ENCODE measurements around the gene HLA-DOA.

HLA-DOA gene

DNA sequence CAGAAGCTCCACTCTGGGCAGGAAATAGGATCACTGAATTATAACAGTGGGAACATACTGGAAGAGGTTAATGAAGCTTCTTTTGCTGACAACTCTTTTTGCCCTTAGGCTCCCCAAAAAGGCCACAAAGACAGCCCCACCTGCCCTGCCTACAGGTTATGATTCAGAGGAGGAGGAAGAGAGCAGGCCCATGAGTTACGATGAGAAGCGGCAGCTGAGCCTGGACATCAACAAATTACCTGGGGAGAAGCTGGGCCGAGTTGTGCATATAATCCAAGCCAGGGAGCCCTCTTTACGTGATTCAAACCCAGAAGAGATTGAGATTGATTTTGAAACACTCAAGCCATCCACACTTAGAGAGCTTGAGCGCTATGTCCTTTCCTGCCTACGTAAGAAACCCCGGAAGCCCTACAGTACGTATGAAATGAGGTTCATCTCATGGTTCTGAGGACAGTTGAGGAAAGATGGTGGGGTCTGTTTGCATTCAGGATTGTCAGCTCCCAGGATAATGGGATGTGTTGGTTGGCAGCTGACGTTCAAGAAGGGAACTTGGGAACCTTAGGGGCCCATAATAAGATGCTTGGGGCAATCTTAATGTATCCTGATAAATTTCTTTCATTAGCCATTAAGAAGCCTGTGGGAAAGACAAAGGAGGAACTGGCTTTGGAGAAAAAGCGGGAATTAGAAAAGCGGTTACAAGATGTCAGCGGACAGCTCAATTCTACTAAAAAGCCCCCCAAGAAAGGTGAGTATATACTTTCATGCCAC is 29.5 kb downstream of the HLA-DOA start:
- DNase-seq (ENCODE audit: low read depth in 2 of 2, low spot score in 1 of 2), result no peak

DNA sequence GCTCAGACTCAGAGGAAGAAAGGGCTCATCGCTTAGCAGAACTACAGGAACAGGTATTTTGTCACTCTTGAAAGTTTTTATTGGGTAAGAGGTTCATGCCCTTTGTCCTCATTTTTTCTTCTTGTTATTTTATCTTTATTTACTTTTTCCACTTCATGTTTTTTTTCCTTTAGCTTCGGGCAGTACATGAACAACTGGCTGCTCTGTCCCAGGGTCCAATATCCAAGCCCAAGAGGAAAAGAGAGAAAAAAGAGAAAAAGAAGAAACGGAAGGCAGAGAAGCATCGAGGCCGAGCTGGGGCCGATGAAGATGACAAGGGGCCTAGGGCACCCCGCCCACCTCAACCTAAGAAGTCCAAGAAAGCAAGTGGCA is 31.5 kb downstream of the HLA-DOA start:
- DNase-seq (ENCODE audit: low read depth in 2 of 2, low spot score in 1 of 2), result no peak

DNA sequence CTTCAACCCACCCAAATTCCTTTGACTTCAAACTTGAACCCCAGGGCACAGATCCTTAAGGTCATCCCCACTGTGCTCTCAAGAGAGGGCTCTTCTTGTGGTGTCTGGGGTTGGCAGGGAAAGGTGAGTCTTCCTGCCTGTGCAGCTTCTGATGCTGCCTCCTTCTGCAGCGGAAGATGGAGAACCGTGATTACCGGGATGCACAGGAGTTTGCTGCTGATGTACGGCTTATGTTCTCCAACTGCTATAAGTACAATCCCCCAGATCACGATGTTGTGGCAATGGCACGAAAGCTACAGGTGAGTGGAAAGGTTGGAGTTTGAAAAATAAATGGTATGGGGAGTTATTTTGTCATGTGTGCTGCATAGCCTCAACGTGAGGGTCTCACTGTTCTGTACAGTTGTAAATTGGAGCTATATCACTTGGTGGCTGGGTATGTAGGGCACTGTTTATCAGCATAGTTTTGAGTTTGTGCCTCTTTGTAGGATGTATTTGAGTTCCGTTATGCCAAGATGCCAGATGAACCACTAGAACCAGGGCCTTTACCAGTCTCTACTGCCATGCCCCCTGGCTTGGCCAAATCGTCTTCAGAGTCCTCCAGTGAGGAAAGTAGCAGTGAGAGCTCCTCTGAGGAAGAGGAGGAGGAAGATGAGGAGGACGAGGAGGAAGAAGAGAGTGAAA is 32.0 kb downstream of the HLA-DOA start:
- no peak for DNase-seq (ENCODE audit: low read depth in 2 of 2, low spot score in 1 of 2)

DNA sequence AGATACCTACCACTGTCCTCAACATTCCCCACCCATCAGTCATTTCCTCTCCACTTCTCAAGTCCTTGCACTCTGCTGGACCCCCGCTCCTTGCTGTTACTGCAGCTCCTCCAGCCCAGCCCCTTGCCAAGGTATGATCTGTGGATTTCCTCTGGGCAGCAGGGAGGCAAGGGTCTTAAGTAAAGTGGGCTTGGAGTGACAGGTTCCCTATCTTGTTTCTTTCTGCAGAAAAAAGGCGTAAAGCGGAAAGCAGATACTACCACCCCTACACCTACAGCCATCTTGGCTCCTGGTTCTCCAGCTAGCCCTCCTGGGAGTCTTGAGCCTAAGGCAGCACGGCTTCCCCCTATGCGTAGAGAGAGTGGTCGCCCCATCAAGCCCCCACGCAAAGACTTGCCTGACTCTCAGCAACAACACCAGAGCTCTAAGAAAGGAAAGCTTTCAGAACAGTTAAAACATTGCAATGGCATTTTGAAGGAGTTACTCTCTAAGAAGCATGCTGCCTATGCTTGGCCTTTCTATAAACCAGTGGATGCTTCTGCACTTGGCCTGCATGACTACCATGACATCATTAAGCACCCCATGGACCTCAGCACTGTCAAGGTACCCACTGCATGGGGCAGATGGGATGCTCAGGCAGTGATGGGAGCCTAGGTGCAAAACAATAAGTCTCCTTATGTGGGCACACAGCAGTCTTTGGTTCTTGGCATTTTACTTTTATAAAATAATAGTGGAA is 32.9 kb downstream of the HLA-DOA start:
- no peak for DNase-seq (ENCODE audit: low read depth in 2 of 2, low spot score in 1 of 2)

DNA sequence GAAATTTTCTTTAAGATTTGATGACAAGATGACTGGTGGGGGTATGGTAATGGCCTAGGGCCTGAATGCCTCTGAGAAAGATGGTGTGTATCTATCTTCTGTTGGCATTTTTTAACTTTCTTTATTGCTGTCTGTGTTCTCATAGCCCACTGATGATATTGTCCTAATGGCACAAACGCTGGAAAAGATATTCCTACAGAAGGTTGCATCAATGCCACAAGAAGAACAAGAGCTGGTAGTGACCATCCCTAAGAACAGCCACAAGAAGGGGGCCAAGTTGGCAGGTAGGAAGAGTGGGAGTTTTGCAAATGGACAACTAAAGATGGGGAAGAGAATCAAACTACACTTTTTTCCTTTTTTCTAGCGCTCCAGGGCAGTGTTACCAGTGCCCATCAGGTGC is 33.5 kb downstream of the HLA-DOA start:
- no peak for DNase-seq (ENCODE audit: low read depth in 2 of 2, low spot score in 1 of 2)

DNA sequence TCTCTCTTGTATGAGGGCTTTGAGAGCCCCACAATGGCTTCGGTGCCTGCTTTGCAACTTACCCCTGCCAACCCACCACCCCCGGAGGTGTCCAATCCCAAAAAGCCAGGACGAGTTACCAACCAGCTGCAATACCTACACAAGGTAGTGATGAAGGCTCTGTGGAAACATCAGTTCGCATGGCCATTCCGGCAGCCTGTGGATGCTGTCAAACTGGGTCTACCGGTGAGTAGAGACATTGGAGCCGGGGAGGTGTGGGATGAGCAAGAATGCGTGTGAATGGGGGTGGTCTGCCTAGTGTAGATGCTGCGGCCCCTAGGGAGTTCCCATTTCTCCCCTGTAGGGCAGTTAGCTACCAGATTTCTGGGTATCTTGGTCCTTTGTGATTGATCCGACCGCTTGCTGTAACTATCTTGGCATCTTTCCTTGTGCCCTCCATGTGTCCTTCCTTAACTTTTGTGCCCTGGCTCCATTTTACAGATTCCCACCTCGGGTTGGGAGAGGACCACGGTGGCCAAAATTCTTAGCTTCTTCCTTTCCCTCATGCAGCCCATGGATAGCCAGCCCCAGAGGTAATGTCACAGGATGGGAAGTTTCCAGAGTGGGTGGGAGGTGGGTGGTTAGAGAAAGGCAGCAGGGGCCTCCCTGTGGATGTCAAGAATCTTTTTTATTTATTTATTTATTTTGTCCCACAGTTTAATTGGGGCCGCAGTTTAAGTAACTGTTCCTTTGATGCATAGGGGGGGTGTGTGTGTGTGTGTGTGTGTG is 34.7 kb downstream of the HLA-DOA start:
- no peak for DNase-seq (ENCODE audit: low read depth in 2 of 2, low spot score in 1 of 2)

DNA sequence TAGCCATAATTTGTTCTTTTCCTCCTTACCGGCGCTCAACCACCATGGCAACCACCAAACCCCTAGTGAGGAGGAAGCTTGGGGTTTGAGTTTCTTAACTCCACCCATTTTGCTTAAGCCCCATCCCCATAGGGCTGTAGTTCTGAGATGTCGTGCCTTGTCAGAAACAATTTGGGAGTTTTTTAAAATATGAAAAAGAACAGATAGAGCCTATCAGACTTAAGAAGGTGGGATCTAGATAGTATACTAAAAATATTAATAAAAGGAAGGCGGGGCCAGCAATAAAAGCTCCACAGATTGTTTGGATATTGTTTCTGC is 35.4 kb downstream of the HLA-DOA start:
- no peak for DNase-seq (ENCODE audit: low read depth in 2 of 2, low spot score in 1 of 2)

DNA sequence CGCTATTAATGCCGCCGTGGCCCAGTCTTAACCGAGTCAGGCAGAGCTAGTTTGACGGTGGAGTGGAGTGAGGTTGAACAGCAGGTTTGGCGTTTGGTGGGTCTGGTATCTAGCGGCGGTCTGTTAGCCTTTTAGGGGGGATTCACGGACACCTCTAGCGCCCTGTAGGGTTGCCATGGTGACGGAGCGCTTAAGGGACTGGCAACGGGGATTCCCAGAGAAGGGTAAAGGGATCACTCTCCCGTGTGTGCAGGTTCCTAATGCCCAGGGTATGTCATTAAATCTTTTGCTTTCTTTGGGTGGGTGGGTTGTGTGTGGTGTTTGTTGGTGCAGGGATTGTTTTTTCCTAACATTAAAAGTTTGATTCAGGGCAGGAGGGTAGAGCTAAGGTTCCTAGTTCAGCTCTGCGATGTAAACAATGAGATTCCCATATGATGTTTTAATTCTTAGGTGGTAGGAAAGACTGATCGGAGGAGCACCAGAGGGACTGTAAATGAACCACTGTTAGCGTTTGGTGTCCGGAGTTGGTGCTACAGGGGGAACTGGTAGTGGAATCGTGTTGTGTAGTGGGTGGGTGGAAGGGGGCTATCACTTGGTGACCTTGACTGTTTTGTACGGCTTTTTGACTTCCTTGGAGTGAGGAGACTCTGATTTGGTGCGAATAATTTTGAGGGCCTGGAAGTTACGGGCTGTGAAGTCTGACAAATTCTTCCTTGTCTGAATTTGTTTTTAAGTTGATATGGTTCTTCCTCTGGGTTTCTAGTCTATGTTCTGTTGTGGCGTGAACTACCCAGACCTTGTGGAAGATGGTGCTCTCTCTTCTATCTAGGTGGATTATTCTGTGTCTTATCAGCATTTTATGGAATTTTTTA is 36.0 kb downstream of the HLA-DOA start:
- DNase-seq (ENCODE audit: low read depth in 2 of 2, low spot score in 1 of 2), result no peak

DNA sequence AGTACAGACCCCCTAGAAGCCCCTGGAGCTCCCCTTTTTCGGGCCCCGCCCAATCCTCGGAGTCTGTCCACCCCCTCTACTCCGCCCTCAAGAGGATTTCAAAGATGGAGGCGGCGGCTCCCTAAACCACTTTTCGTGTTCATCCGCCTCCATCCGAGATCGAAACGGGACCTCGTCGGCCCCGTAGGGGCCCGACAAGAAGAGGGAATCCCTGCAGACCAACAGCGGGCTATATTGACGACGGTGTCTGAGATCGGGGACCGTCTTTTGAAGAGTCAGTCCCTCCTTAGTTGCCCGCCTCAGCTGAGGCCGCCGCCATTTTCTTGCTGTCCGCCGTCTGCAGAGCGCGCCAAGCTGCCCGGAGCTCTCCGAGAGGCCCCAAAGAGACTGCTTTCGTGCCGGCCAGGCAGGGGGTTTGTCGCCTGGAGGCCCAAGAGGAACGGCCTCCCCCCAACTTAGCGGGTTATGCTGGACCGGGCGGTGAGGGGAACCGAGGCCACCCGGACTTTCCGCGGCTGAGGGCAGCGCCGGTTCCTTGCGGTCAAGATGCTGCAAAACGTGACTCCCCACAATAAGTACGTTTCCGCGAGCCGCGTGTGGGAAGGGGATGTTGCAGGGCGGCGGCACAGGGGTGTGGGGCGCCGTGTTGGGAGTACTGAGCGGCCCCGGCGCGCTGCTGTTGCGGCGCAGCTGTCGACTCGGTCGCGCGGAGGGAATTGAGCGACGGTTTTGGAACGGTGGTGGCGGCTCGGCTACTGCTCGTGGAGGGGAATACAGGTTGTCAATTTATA is 36.8 kb downstream of the HLA-DOA start:
- DNase-seq (ENCODE audit: low read depth in 2 of 2, low spot score in 1 of 2), result no peak

DNA sequence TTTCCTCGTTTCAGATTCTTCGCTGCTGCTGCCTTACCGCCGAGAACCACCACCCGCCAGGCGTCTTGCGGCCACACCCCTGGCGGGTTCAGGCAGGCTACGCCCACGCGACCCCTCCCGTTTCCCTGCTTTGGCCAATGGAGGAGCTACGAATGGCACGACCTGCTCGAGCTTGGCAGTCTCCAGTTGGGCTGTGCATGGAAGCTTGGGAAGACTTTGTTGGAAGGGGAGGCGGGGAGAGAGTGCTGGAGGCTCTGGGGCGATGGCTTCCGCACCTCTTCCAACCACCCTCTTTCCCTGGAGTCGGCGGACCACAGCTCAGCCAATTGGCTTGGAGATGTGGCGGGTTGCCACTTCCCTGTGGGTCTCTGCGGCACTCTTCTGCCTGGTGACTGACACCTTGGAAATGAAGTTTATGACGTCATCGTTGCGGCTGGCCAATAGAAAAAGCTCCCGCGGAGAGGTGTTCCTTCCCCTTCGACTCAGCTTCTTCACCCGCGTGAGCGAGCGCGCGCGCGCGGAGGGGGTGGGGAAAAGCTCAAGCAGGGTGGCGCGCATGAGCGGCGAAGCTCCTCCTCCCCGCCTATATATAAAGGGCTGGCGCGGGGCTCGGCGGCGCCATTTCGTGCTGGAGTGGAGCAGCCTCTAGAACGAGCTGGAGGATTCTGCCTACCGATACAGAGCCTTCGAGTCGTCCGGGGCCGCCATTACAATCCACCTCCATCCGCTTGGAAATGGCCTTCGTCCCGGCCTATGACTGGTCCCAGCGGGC is 37.6 kb downstream of the HLA-DOA start:
- peak; percentile 99 to 100 for DNase-seq (ENCODE audit: low read depth in 2 of 2, low spot score in 1 of 2)

DNA sequence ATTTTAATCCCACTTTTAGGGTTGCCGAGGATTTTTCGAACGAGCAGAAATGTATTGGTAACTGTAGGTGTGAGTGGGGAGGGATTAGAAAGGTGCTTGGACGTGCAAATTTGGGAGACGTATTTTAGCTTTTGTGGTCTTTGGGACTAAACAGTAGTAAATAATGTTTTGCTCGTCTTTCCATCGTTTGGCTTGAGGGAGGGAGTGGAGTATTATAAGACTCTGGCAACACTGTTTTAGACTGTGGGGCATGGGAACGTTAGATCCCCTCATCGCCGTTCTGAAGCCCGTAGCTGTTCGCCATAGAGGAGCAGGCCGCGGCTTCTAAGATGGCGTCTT is 38.2 kb downstream of the HLA-DOA start:
- no peak for DNase-seq (ENCODE audit: low read depth in 2 of 2, low spot score in 1 of 2)

DNA sequence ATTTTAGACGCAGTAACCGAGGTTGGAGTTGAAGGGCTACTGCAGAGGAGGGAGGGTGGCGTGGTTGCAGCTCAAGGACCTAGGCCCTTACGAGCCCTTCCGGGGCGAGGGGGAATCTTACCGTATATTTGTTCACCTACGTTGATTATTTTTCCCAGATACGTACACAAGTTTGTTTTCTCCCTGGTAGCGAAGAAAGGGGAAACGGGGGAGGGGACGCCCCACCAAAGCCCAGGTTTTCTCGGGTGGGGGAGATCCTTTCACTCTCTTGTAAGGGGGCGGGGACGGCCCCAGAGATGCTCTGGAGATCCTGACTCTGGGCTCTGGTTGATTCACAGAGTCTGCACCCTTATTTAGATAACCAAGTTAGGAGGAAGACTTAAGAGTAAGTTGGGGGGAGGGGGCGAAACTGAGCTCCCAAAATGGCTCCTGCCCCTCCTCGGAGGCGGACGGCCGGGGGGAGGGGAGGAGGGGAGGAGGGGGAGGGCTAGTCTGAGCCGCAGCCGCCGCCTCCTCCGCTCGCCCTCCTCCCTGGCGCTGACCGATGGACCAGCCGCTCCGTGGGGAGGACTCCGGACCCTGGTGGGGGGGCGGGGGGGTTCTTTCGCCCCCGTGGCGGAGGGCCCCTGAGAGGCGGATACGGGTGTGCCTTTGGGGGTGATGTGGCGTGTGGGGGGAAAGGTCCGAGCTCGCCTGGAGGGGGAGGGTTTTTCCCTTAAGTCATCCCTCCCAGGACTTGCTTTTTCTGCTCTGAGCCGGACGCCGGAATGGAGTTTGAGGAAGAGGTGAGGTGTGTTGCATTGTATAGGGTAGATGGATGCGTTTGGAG is 38.8 kb downstream of the HLA-DOA start:
- peak; percentile 49 to 57 for DNase-seq (ENCODE audit: low read depth in 2 of 2, low spot score in 1 of 2)

DNA sequence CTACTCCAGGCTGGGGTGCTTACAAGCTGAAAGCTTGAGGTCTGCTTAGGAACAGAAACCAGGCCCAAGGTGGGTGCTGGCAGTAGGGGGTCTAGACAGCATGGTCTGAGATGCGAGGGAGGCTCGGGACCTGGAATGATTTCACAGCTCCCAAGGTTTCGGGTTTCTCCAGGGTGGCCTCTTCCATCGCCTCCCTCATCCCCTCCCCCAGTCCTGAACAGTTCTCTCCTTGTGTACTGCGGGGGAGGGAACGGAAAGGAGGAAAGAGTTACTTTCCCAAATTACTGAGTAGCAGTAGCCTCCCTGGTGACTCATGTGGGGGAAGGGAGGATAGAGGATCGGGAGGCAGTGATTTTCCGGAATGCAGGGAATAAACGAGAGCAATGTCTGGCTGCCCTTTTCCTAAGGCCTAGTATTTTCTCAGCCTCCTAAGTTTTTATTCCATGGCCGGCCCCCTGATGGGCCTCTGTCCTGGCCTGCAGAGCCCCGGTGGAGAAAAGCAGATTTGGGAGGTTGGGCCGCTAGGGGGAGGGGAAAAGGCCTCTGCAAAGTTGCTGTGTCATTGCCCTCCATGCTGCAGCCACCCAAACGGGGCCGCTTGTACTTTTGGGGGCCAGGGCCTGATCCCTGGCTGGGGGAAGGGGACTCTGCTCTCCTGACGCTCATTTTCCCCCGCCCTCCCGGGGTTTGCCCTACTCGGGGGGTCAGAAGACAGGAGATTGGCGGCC is 39.5 kb downstream of the HLA-DOA start:
- DNase-seq (ENCODE audit: low read depth in 2 of 2, low spot score in 1 of 2), result peak in 1 of 2 donors; percentile 41

DNA sequence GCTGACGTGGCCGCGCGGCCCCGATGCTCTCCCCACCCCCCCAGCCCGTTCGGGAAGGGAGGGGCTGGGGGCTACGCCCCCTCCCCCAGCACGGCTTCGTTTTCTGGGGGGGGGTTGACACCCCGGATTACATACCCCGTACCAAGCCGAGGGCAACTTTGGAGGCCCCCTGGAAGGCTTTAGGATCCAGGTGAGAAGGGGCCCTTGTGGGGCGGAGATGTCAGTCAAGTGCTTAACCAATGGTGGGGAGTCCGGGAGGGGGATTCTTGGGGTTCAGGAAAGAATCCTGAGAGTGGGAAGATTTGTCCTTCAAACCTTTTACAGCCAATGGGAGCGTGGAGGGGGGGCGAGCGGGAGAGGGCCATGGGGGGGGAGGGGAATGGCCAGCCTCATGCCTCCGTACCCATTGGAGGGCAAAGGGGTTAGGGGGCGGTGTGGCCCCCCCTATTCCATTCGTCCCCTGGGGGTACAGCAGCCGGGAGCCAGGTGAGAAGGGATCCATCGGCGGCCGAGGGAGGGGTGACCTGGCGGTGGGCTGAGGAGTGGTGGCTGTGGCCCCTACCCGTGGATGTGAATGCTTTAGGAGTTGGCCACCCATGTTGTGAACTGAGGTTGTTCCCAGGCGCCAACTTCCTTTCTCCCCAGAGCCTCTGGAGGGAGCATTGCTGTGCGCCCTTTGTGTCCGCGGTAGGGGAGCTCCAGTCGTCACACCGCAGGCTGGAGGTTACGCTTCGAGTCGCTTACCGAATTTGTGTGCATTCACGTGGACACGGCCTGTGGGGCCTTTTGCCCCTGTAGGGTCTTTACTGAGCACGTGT is 40.3 kb downstream of the HLA-DOA start:
- no peak for DNase-seq (ENCODE audit: low read depth in 2 of 2, low spot score in 1 of 2)

DNA sequence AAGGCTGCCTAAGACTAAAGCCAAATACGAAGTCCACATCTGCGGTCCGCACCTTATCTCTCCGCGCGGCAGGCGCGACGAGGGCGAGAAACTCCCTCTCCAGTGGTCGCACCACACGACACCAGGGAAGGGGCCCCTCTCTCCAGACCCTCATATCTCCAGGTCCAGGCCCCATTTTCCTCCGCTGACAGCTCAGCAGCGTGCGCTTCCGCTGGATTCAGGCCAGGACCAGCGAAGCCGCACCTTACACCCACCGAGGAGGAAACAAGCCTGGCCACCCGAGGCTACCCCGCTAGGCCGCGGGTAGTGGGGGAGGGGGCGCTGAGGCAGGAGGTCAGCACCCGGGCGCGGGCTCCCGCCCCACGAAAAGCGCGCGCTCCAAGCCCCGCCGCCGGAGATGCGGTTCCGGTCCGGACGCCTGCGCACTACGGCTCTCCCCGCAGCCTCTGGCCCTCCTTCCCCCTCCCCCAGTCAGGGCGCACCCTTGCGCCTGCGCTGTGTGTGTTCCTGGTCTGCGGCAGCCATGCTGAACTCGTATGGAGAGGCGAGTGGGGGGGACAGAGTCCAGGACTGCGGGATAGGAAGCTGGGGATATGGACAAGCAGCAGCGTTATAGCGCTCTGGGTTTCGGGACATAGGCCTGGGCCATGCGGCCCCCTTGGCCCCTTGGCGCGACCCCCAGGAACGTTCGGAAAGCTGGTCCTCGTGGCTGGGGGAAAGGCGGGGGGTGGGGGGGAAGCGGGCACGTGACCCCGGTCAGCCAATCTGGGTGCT is 41.1 kb downstream of the HLA-DOA start, which contains the start of gene BRD2:
BRD2 (plus strand) TSS at position 502 of the 774 bp plus-strand sequence. CDS start 4,305 bp downstream, outside the sequence.
- DNase-seq (ENCODE audit: low read depth in 2 of 2, low spot score in 1 of 2), result peak; percentile 88 to 93
